HT1080 (cell line): ENCODE measurements around the gene LARP4B. TPM values are rescaled to one million over a fixed set of nuclear protein-coding genes. Genes with fewer than 3 reads are reported as not detected.
A peak's percentile ranks its signal among the peaks of the same experiment; 100 is the strongest.

Experiments
- DNase-seq: peaks from one replicate; pipeline ENCODE4 v3.0.0-alpha.2; 2015; ENCODE audit warnings: low read depth
- total RNA-seq: library from RNA; depleted of rRNA; stranded (reverse); fragments of >200 nt; shearing (Covaris generic); gene quantifications from 2 replicates; pipeline ENCODE4 v1.2.3, GENCODE V29; 2014

LARP4B gene
- total RNA-seq, 1 experiment from 2014 or later, result 62.7 TPM

- no peak for DNase-seq
Observed at GRCh38 chr10:810351-810846, 121.1 kb downstream of the LARP4B start.

GRCh38 chr10:809671-810350, 121.7 kb downstream of the LARP4B start:
- DNase-seq, result no peak

- DNase-seq, result no peak
Observed at GRCh38 chr10:807958-808353, 123.5 kb downstream of the LARP4B start.

- no peak for DNase-seq
Observed at GRCh38 chr10:807163-807957, 124.1 kb downstream of the LARP4B start.

GRCh38 chr10:806451-807162, 124.9 kb downstream of the LARP4B start:
- no peak for DNase-seq

- no peak for DNase-seq
Observed at GRCh38 chr10:805620-806305, 125.7 kb downstream of the LARP4B start.

- no peak for DNase-seq
Observed at GRCh38 chr10:804787-805619, 126.5 kb downstream of the LARP4B start.

- DNase-seq, result no peak
Observed at GRCh38 chr10:804191-804781, 127.2 kb downstream of the LARP4B start.

- DNase-seq, result no peak
Observed at GRCh38 chr10:803041-803741, 128.3 kb downstream of the LARP4B start.

GRCh38 chr10:802506-802905, 129.0 kb downstream of the LARP4B start:
- no peak for DNase-seq

GRCh38 chr10:797179-797578, 134.3 kb downstream of the LARP4B start:
- DNase-seq, result no peak

- DNase-seq, result no peak
Observed at GRCh38 chr10:796233-796632, 135.3 kb downstream of the LARP4B start.

GRCh38 chr10:794382-794956, 137.0 kb downstream of the LARP4B start:
- DNase-seq, result peak; percentile 19

- DNase-seq, result no peak
Observed at GRCh38 chr10:792792-793100, 138.8 kb downstream of the LARP4B start.

GRCh38 chr10:792083-792791, 139.3 kb downstream of the LARP4B start:
- no peak for DNase-seq

GRCh38 chr10:791639-792038, 139.9 kb downstream of the LARP4B start:
- no peak for DNase-seq

- DNase-seq, result no peak
Observed at GRCh38 chr10:790821-791551, 140.5 kb downstream of the LARP4B start.
